22Rv1 (cell line): ENCODE data around the gene NNMT.

ENCODE experiments used
- CTCF ChIP-seq: fragments of 450-650 bp; IDR thresholded peaks from 2 replicates; pipeline ENCODE4 v1.5.1; 2017; ENCODE audit warnings: mild to moderate bottlenecking
- ZFX ChIP-seq: fragments of 450-650 bp; IDR thresholded peaks from 2 replicates; pipeline ENCODE4 v1.6.1; 2017; ENCODE audit warnings: antibody characterized with exemption, borderline replicate concordance

- no peak for TF ChIP-seq CTCF
- TF ChIP-seq ZFX, result no peak
These were observed 5.7 kb downstream of the NNMT start for GRCh38 chr11:114301927-114302326.
